ENCODE data around the gene PRMT9. TPM values are rescaled to one million over a fixed set of nuclear protein-coding genes. Genes with fewer than 3 reads are reported as not detected.

Gene PRMT9
- total RNA-seq: 1 to 10 TPM; 5.1 to 7.3 (median 6.6) TPM
- 1 to 10 TPM; 3.0 to 3.9 TPM for polyA plus RNA-seq
- long read RNA-seq, donor 1, transcript PRMT9-201 (12 exons, 3,528 nt): major isoform, 15 of 19 reads
- long read RNA-seq, donor 1, partial matches to known transcripts: 0 of 19 reads
- long read RNA-seq, donor 1, other reads (novel, unspliced or antisense): 3 of 19 reads
- long read RNA-seq, donor 2, transcript PRMT9-201 (12 exons, 3,528 nt): major isoform, 10 of 16 reads
- long read RNA-seq, donor 2, partial matches to known transcripts: 1 of 16 reads
- long read RNA-seq, donor 2, other reads (novel, unspliced or antisense): 4 of 16 reads
- long read RNA-seq, donor 3, transcript PRMT9-201 (12 exons, 3,528 nt): major isoform, 32 of 41 reads
- long read RNA-seq, donor 3, partial matches to known transcripts: 2 of 41 reads
- long read RNA-seq, donor 3, other reads (novel, unspliced or antisense): 4 of 41 reads

DNA sequence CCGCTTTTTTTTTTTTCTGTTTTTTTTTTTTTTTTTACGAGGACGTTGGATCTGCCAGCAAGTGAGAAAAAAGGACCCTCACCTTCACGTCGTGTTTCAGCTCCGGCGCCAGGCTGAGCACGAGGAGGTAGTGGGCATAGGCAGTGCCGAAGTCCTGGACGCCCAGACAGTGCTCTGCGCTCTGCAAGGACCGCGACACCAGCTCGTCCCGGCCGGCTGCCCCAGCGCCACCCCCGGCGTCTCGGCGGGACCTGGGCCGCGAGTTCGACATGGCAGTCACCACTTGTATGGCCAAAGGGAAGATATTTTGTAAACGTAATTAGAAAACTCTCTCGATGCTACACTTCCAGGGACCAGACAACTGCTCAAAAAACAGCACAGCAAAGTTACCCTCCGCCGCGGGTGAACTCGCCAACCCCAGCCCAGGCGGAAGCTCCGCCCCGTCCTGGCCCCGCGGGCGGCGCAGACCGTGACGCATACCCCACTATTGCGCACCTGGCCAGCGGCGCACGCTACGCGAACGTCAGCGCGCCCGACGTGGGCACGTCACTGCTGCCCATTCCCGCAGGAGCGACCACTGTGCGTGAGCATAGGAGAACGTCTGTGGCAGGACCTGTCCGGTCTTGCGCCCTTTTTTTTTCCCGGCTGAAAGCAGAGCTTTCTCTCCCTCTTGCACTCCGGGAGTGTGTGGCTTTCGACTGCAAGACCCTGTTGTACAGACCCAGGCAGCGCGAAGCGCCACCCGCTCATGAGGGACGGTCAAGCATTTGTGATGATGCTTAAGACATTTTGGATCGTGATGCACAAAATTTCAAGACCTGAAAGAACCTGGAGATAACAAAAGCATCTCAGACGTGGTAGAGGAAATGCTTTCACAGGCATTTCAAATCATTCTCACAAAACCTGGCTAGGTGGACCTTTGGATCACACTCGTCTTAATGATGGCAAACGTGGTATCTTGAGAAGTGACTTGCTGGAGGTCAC is at the start of gene PRMT9:
TSS of gene PRMT9 (minus strand) at position 447 of the 984 bp plus-strand sequence. CDS start at position 271, 176 bp downstream.
- ATAC-seq (peak; percentile 99 to 100 (median 100)), DNase-seq (peak; percentile 91 to 93)
- intact Hi-C loops (cut with DNase I): loop anchor here in 1 of 10 donors (5.0 kb wide), 1 partner anchor 67 kb away; the partner anchor contains the start of gene TMEM184C
- H3K9me3 ChIP-seq: no peaks in the 10 kb centered on the region
- H3K27me3 ChIP-seq: no peaks in the 10 kb centered on the region
- TF ChIP-seq, protein P1, sequence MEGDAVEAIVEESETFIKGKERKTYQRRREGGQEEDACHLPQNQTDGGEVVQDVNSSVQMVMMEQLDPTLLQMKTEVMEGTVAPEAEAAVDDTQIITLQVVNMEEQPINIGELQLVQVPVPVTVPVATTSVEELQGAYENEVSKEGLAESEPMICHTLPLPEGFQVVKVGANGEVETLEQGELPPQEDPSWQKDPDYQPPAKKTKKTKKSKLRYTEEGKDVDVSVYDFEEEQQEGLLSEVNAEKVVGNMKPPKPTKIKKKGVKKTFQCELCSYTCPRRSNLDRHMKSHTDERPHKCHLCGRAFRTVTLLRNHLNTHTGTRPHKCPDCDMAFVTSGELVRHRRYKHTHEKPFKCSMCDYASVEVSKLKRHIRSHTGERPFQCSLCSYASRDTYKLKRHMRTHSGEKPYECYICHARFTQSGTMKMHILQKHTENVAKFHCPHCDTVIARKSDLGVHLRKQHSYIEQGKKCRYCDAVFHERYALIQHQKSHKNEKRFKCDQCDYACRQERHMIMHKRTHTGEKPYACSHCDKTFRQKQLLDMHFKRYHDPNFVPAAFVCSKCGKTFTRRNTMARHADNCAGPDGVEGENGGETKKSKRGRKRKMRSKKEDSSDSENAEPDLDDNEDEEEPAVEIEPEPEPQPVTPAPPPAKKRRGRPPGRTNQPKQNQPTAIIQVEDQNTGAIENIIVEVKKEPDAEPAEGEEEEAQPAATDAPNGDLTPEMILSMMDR (IDR thresholded peaks at IDR 0.05): no peak
- H3K4me3 ChIP-seq: peak within 1 kb of the TSS; percentile 51 to 96 (median 78)
- peaks cover 0 to 12% (median 0%) of the 10 kb centered on the region in 9 donors for H3K36me3 ChIP-seq
- peaks cover 0 to 24% (median 16%) of the 10 kb centered on the region in 9 donors for H3K4me1 ChIP-seq
- WGBS, 2 donors: 0 to 1% methylated on average over 69 of the region's 69 CpGs
- peak within 1 kb of the TSS; percentile 76 to 95 (median 88) for H3K27ac ChIP-seq

DNA sequence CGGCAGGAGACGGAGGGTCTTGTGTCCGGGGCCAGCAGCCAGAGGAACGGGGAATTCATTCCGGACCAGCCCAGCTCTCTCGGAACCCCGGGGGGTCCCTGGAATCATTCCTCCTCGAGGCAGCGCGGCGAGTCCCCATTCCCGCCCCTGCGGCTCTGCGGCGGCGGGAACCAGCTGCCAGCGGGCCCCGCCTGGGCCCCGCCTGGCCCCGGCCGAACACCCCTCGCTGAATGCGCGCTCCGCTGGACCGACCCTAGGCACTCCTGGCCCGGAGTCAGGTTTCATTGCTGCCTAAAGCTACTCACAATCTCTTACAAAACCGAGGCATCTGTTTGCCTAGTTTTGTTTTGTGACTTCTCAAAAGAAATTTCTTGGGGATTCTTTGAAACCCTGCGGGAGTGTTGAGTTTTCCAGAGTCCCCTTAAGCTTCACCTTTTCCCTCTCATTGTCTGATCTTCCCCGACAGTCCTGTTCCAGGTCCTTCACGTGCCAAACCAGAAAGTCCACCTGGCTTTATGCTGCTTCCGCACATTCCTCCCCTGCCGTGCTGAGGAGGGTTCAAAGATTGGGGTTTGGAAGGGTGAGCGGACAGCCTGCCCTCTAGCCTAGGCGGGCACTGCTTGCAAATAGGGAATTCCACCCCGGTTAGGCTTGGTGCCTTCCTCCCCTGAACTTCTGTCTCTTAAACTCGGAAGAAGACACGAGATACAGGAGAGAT is 48.7 kb upstream of the PRMT9 start:
- H3K9me3 ChIP-seq: no peaks in the 10 kb centered on the region
- peaks cover 0 to 58% (median 31%) of the 10 kb centered on the region in 9 donors for H3K4me1 ChIP-seq
- 1 to 2% methylated on average over 38 of the region's 38 CpGs for WGBS, 2 donors
- DNase-seq (peak; percentile 34 to 57), ATAC-seq (peak; percentile 57 to 79 (median 63))
- peak overlapping the region; percentile 44 to 93 (median 78) for H3K4me3 ChIP-seq
- TF ChIP-seq, protein P1 (IDR thresholded peaks at IDR 0.05): no peak
- peaks cover 0 to 5% (median 0%) of the 10 kb centered on the region in 7 donors for H3K27me3 ChIP-seq
- H3K27ac ChIP-seq: peak overlapping the region; percentile 86 to 95 (median 92)
- H3K36me3 ChIP-seq: no peaks in the 10 kb centered on the region
- intact Hi-C loops (cut with DNase I): loop anchor here in 7 of 10 donors (5.0 to 10.0 kb wide), 7 partner anchors 52 to 135 kb away; no protein-coding TSS in a partner anchor

DNA sequence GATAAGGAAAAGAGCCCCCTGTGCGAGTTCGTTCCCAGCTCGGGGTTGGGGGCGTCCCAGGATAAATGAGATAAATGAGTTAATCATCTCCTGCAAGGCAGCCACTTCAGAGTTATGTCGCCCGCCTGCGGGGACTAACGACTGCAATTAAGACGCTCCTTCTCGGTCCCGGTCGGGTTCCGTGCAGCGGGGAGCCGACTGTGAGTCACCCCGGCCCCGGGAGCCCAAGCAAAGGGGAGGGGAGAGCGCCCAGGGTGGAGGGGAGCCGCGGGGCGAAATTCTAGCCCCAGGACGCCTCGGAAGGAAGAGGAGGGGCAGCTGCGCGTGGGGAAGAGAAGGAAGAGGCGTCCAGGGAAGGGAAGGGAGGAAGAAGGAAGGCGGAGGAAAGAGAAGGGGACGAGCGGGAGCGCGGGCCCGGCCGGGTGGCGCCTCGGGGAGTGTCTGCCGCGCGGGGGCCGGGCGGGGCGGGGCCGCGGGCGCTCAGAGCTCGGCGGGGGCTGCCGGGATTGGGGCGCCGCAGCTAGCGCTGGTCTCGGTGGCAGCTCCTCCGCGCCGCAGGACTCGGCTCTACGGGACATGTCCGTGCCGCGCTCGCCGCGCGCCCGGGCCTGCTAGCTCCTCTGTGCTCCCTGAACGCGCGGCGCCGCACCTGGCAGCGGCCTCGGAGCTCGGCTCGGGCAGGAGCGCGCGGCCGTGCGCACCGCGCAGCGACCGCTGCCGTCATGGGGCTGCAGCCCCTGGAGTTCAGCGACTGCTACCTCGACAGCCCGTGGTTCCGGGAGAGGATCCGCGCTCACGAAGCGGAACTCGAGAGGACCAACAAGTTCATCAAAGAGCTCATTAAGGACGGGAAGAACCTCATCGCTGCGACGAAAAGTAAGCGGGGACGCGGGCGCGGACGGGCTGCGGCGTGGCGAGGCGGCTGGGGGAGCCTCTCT is 47.9 kb upstream of the PRMT9 start, which contains the start of gene ARHGAP10:
TSS of gene ARHGAP10 (plus strand) at position 509 of the 938 bp plus-strand sequence. CDS start at position 723, 214 bp downstream.
- H3K4me1 ChIP-seq: peaks cover 0 to 54% (median 23%) of the 10 kb centered on the region in 9 donors
- no peaks in the 10 kb centered on the region for H3K36me3 ChIP-seq
- WGBS, 2 donors: 1% methylated on average over 104 to 106 of the region's 106 CpGs
- peak; percentile 72 to 90 (median 84) for ATAC-seq
- H3K4me3 ChIP-seq: peak within 1 kb of the TSS; percentile 44 to 93 (median 78)
- DNase-seq: peak; percentile 67 to 81
- TF ChIP-seq, protein P1 (IDR thresholded peaks at IDR 0.05): no peak
- no peaks in the 10 kb centered on the region for H3K9me3 ChIP-seq
- intact Hi-C loops (cut with DNase I): loop anchor here in 7 of 10 donors (1.0 to 10.0 kb wide), 8 partner anchors 24 to 135 kb away; no protein-coding TSS in a partner anchor
- H3K27ac ChIP-seq: peak within 1 kb of the TSS; percentile 86 to 95 (median 92)
- H3K27me3 ChIP-seq: peaks cover 0 to 5% (median 0%) of the 10 kb centered on the region in 7 donors

All from heart right ventricle (tissue), 16 donors.